ENCODE data around the gene SOCS1. TPM values are rescaled to one million over a fixed set of nuclear protein-coding genes. Genes with fewer than 3 reads are reported as not detected.

SOCS1 gene
- total and polyA plus RNA-seq, 9 of the 15 experiments (the other 6 are each of a cell fraction or from before 2014, with no cell fraction given): 0.04 to 7.5 (median 2.3) TPM

- TF ChIP-seq NFE2L1 (tag; IDR thresholded peaks at IDR 0.05; ENCODE audit: borderline replicate concordance, low read depth) (no peak), RNF2 (IDR thresholded peaks at IDR 0.05) (peak; percentile 85; the same call in 1 of the 2 replicates), ZBTB40 (IDR thresholded peaks at IDR 0.05) (peak; percentile 23; the same call in 1 of the 2 replicates), ZBTB40 (CRISPR knock-in tag; IDR thresholded peaks at IDR 0.05) (no peak), ZMIZ1 (IDR thresholded peaks at IDR 0.05; ENCODE audit: low read depth in 2 of 2, low read length in 2 of 2) (no peak), PREB (CRISPR knock-in tag; IDR thresholded peaks at IDR 0.05) (no peak), GMEB1 (CRISPR knock-in tag; IDR thresholded peaks at IDR 0.05) (peak; percentile 40), SMAD2 (IDR thresholded peaks at IDR 0.05; ENCODE audit: low read depth, low read length) (no peak), PKNOX1 (IDR thresholded peaks at IDR 0.05) (peak; percentile 46)
Measured at GRCh38 chr16:11232852-11233726, 22.9 kb downstream of the SOCS1 start (continued).

Measured in K562 (cell line).